ENCODE measurements around the gene NEUROD2. TPM values are rescaled to one million over a fixed set of nuclear protein-coding genes. Genes with fewer than 3 reads are reported as not detected.
A peak's percentile ranks its signal among the peaks of the same experiment; 100 is the strongest.

Gene NEUROD2
- total RNA-seq, 4 donors from 2014 or later, result 0.06 TPM; not detected in 3

DNA sequence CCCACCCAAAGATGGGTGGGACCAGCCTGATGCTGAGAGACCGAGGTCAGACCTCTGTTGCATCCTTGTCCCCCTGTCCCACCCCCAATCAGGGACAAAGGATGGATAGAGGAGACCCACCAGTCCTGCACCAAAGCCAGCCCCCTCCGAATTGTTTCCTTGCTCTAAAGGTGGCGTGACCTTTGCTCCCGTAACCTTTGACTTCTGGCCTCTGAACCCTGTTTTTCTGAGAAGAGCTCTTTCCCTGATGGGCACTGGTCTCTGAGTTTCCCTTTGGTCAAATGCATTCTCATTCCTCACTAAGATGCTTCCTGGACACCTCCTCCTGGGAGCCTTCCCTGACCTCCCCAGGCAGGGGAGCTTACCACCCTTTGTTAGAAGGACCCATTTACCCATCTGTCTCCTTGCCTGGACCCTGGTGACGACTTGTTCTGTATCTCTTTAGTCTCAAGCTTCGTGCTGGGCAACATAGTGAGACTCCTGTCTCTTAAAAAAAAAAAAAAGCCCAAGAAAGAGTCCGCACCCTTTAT, 5.3 kb upstream of the NEUROD2 start:
- DNase-seq (ENCODE audit: low spot score), result no peak
- ATAC-seq (ENCODE audit: low FRiP score), result no peak
- TF ChIP-seq, protein P1, sequence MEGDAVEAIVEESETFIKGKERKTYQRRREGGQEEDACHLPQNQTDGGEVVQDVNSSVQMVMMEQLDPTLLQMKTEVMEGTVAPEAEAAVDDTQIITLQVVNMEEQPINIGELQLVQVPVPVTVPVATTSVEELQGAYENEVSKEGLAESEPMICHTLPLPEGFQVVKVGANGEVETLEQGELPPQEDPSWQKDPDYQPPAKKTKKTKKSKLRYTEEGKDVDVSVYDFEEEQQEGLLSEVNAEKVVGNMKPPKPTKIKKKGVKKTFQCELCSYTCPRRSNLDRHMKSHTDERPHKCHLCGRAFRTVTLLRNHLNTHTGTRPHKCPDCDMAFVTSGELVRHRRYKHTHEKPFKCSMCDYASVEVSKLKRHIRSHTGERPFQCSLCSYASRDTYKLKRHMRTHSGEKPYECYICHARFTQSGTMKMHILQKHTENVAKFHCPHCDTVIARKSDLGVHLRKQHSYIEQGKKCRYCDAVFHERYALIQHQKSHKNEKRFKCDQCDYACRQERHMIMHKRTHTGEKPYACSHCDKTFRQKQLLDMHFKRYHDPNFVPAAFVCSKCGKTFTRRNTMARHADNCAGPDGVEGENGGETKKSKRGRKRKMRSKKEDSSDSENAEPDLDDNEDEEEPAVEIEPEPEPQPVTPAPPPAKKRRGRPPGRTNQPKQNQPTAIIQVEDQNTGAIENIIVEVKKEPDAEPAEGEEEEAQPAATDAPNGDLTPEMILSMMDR (IDR thresholded peaks at IDR 0.05), result no peak

DNA sequence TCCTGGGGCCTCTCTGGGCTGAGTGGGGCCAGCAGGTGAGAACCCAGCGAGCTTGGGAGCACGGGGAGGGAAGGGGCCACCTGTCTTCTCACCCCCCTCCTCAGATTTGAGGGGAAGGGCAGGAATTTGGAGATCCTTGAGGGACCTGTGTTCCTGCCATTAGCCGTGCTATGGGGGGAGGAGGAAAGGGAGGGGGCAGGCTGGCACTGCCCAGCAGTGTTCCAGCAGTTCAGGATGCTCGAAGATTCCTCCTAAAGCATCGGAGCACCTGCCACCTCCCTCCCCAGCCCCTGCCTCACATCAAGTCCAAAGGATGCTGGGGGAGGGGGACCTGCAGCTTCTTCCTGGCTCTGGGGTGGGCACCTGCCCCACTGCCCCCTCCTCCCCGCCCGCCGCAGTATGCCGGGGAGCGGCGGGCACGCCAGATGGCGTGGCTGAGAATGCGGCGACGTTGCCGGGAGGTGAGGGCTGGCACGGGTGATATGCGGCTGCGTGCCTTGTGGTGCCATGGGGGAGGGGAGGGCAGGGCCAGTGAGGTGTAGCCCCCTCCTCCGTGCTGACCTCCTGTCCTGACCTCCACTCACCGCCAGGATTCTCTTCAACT, 4.7 kb upstream of the NEUROD2 start:
- DNase-seq (ENCODE audit: low spot score) (no peak), ATAC-seq (ENCODE audit: low FRiP score) (no peak)
- TF ChIP-seq, protein P1 (IDR thresholded peaks at IDR 0.05), result no peak

DNA sequence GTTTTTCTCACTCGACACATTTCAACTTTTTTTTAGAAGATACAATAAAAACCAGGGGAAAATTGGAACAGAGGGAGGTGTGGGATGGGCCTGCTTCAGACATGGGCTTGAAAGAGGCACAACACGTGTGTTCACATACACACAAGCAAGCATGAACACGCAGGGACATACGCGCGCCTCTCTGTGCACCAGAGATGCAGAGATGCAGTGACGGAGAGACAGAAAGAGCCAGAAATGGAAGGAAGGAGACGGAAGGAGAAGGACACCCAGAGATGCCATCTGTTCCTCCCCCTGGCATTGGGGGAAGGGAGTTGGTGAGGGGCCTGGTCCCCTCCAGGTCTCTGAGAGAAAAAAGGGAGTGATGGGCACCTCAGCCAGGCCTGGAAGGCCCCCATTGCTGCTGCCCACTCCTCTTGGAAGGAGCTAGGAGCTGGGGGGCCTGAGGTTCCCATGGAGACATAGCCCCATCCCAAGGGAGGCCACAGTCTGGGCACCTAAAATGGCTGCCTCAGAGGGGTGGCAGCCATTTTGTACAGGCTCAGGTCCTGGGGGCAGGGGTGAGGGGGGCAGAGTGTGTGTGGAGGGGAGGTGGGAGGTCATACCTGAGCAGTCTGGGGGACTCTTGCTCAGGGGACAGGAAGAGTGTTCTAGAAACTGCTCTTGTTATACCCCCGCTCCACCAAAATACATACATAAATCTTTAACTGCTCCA, 3.8 kb upstream of the NEUROD2 start:
- TF ChIP-seq, protein P1 (IDR thresholded peaks at IDR 0.05), result no peak
- DNase-seq (ENCODE audit: low spot score) (no peak), ATAC-seq (ENCODE audit: low FRiP score) (no peak)

DNA sequence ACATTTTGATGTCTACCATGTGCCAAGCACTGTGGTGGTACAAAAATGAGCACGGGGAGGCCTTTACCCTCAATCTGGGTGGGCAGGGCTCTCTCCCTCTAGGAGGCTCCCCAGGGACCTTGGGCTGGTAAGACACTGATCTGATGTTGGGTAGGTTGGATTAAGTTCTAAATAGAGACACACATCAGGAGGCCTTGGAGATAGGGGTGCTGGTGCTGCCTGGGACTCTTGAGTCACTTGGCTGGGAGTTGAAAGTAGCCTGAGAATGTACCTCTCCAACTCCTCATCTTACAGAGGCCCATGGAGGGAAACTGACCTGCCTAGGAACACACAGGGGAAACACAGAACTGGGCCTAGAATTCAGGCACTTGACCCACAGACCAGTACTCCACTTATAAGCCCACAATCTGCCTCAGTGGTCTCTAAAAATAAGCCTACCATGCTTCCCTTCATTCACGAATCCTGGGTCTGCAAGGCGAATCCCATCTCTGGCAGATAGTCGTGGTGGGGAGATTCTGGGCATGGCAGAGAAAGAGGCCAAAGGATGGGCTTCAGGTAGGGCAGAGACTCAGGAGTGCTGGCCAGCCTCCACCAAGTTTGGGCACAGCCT, 1.8 kb upstream of the NEUROD2 start:
- TF ChIP-seq, protein P1 (IDR thresholded peaks at IDR 0.05), result no peak
- no peak for ATAC-seq (ENCODE audit: low FRiP score)
- no peak for DNase-seq (ENCODE audit: low spot score)

DNA sequence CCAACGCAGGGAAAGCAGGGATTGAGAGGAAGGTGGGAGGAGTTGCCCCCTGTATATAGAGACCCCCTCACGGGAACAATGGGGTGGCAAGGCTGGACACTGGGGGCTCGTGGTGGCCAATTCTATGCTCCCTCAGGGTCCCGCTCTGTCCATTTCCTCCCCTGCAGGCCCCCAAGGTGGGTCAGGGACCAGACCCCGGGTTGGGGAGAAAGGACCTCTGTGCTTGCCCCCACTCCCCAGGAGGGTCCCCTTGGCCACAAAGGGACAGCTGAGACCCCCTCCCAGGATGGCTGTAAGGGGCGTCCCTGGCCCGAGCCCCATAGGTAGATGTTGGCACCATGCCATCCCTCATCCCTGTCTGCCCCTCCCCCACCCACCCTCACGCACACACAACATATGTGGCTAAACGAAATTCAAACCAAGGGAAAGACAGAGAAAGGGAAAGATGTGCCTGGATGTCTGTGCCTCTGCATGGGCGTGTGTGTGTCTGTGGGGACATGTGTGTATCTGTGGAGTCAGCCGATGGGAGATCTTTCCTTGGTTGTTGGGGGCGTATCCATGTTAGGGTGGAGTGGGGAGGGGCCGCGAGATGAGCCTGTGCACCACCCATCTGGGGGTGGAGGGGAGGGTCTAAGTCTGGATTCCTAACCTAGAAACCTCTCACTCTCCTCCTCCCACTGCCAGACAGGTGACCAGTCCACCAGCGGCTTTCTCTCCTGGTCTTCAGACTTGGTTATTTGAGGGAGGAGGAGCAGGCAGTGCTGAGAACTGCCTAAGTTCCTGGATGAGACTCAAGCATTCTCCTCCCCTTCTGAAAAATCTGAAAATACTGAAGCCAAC, 642 bp upstream of the NEUROD2 start:
- TF ChIP-seq, protein P1 (IDR thresholded peaks at IDR 0.05), result no peak
- DNase-seq (ENCODE audit: low spot score) (no peak), ATAC-seq (ENCODE audit: low FRiP score) (peak; percentile 10)

DNA sequence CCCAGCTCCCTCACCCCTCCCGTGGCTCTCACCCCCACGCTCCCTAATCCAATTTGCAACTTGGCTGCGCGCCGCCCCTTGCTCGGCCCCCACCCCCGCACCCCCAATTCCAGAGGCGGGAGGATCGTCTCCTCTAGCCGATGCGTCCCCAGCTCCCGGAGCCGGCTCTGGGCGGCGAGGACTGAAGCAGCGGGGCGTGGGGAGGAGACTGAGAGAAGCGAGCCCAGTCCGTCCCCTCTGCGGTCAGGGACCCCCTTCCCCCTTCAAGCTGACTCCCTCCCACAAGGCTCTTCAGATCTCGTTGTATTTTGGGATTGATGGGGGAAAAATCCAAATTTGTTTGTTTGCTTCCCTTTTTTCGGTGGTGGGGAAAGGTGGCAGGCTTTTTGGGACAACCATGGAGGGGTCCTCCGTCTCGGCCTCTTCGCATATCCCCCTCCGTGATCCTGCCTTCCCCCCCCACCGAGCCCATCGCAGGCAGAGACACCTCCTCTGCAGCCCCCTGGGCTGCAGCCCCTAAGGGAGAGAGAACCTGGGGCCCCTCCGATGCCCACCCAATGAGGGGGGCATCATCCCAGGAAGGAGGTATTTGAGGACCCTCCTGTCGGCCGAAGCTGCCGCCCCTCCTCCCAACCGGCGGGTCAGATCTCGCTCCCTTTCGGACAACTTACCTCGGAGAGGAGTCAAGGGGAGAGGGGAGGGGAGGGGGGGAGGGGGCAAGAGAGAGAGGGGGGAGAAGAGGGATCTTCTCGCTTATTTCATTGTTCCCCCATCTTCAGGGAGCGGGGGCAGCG, 466 bp downstream of the NEUROD2 start:
- DNase-seq (ENCODE audit: low spot score) (no peak), ATAC-seq (ENCODE audit: low FRiP score) (no peak)
- TF ChIP-seq, protein P1 (IDR thresholded peaks at IDR 0.05), result no peak
